Activated B cell treated with CpG ODN at 0.5 μM for 24 hours (primary cell): ENCODE results near the gene MYCBP. TPM values are rescaled to one million over a fixed set of nuclear protein-coding genes. Genes with fewer than 3 reads are reported as not detected.
A peak's percentile ranks its signal among the peaks of the same experiment; 100 is the strongest.

ENCODE experiments used
- ATAC-seq: fragments of 200-7000 bp; cut with Tn5 transposase; one replicate; pipeline ENCODE4 v1.10.0; 2021; ENCODE audit warnings: low read depth, mild to moderate bottlenecking, moderate library complexity
- CTCF ChIA-PET: fragments of 350-600 bp; sonication (Branson Sonifier 250); formaldehyde crosslinking; loops from one replicate; lab custom pipeline; 2021; ENCODE audit warnings: antibody characterized with exemption; lab: Charles Lee
- POLR2A ChIA-PET: fragments of 350-600 bp; sonication (Branson Sonifier 250); formaldehyde crosslinking; loops from one replicate; lab custom pipeline; 2021; ENCODE audit warnings: antibody characterized with exemption; lab: Charles Lee
- DNase-seq: peaks from one replicate; pipeline ENCODE4 v3.0.0; 2022
- H3K27ac Mint-ChIP-seq: one replicate; pipeline ENCODE4 v1.8.0; 2020; ENCODE audit warnings: mixed read lengths
- H3K27me3 Mint-ChIP-seq: one replicate; pipeline ENCODE4 v1.8.0; 2021; ENCODE audit warnings: mixed read lengths
- H3K36me3 Mint-ChIP-seq: one replicate; pipeline ENCODE4 v1.8.0; 2021; ENCODE audit warnings: low read depth, mixed read lengths
- H3K4me1 Mint-ChIP-seq: one replicate; pipeline ENCODE4 v1.8.0; 2021; ENCODE audit warnings: mixed read lengths
- H3K4me3 Mint-ChIP-seq: one replicate; pipeline ENCODE4 v1.8.0; 2020; ENCODE audit warnings: mild to moderate bottlenecking, mixed read lengths
- H3K9me3 Mint-ChIP-seq: one replicate; pipeline ENCODE4 v1.8.0; 2020; ENCODE audit warnings: mixed read lengths
- CTCF ChIP-seq: fragments of 200-600 bp; IDR thresholded peaks from one replicate; pipeline ENCODE4 v1.8.0; 2022; ENCODE audit warnings: antibody characterized with exemption, mild to moderate bottlenecking
- intact Hi-C: fragments of 100-400 bp; cut with micrococcal nuclease; formaldehyde crosslinking; loops from one replicate; pipeline ENCODE4 v1.15.1; 2024
- total RNA-seq: library from RNA; stranded (reverse); gene quantifications from 2 replicates; pipeline ENCODE4 v1.2.3, GENCODE V29; 2022

MYCBP gene
- total RNA-seq, 1 donor from 2014 or later: 18.6 TPM

GRCh38 chr1:38859561-38860453, 13.3 kb downstream of the MYCBP start, which contains the start of gene RRAGC:
TSS of gene RRAGC (minus strand) at chr1:38859772. CDS start at chr1:38859646, 126 bp downstream.
- ChIA-PET POLR2A (interaction anchor here (0.5 to 1.7 kb wide), 6 partner anchors 12 to 1052 kb away, joined by 3 to 11 read pairs (median 6); partner anchors contain the start of genes MYCBP and YRDC), CTCF (no interaction called here)
- H3K4me3 Mint-ChIP-seq: peak within 1 kb of the TSS; percentile 95
- TF ChIP-seq CTCF: no peak
- peaks cover 59% of the 10 kb centered on the region for H3K36me3 Mint-ChIP-seq
- H3K4me1 Mint-ChIP-seq: peaks cover 53% of the 10 kb centered on the region
- no peaks in the 10 kb centered on the region for H3K9me3 Mint-ChIP-seq
- H3K27ac Mint-ChIP-seq: peak within 1 kb of the TSS; percentile 93
- intact Hi-C loops: loop anchor here (1.0 to 10.0 kb wide), 9 partner anchors 13 to 1383 kb away; partner anchors contain the start of genes AKIRIN1, CDCA8, INPP5B and MYCBP
- H3K27me3 Mint-ChIP-seq: no peaks in the 10 kb centered on the region
- peak; percentile 96 for DNase-seq
- peak; percentile 91 for ATAC-seq

DNA sequence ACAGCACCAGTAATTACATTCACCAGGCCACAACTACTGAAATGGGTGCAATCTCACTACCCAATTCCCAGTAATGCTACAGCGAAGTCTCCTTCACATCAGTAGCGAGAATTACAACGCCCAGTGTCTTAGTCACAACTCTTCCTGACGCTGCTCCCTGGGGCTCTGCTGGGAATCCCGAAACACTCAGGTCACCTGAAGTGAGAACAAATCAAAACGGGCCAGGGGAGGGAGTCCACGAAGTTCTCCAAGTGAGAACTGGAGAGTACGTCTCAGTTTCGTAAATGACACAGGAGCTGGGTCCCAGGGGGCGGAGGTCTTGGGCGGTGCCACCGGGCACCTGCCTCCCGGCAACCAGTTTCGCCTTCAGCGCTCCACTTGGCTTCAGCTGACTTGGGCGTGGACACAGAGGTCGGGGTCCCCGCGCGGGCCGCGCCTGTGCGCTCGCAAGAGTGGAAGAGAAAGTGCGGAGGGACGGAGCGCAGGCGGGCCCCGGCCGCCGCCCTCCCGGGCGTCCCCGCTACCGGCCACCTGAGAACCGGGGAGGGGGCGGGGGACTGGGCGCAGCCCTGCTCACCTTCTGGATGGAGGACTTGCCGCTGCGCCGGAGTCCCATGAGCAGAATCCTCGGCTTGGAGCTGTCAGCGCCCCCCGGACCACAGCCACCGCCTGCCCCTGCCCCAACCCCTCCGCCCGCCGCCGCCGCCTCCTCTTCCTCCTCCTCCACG, 14.2 kb downstream of the MYCBP start:
- Mint-ChIP-seq H3K4me3 (peak overlapping the region; percentile 95), H3K36me3 (peaks cover 59% of the 10 kb centered on the region), H3K27ac (peak overlapping the region; percentile 93), H3K9me3 (no peaks in the 10 kb centered on the region), H3K27me3 (no peaks in the 10 kb centered on the region), H3K4me1 (peaks cover 53% of the 10 kb centered on the region)
- intact Hi-C loops: loop anchor here (1.0 to 10.0 kb wide), 9 partner anchors 14 to 1382 kb away; partner anchors contain the start of genes AKIRIN1, CDCA8, INPP5B and MYCBP
- POLR2A ChIA-PET: interaction anchor here (0.5 to 1.7 kb wide), 6 partner anchors 11 to 1051 kb away, joined by 3 to 11 read pairs (median 6); partner anchors contain the start of genes MYCBP and YRDC
- TF ChIP-seq CTCF: no peak
- peak; percentile 82 for DNase-seq
- peak; percentile 54 for ATAC-seq
- CTCF ChIA-PET: no interaction called here

GRCh38 chr1:38852780-38853179, 20.4 kb downstream of the MYCBP start:
- Mint-ChIP-seq H3K4me1 (peaks cover 36% of the 10 kb centered on the region), H3K27me3 (no peaks in the 10 kb centered on the region), H3K27ac (peak overlapping the region; percentile 11), H3K36me3 (peaks cover 70% of the 10 kb centered on the region), H3K4me3 (no peak overlapping the region), H3K9me3 (no peaks in the 10 kb centered on the region)
- ChIA-PET POLR2A (no interaction called here), CTCF (no interaction called here)
- intact Hi-C loops: loop anchor here (10.0 kb wide), 1 partner anchor 362 kb away; no protein-coding TSS in a partner anchor
- TF ChIP-seq CTCF: no peak
- ATAC-seq: no peak
- DNase-seq: no peak

DNA sequence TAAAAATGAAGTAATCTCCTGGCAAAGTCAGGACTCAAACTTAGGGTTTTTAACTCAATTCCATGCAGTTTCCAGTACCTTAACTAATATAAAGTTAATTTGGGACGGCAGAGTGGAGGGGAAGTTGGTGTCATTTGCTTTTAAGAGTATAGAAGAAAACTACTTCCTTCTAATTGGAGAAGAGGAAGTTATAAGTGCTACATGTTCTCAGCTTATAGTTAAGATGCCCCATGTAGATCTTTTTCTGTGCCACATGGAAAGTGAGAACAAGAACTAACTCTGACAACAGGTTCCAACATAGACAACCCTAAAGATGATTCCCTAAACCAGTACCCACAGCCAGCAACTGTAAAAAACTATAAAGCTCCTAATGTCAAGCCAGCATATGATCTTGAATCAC, 25.1 kb downstream of the MYCBP start:
- Mint-ChIP-seq H3K4me3 (no peak overlapping the region), H3K4me1 (peaks cover 27% of the 10 kb centered on the region), H3K27ac (peak overlapping the region; percentile 67), H3K36me3 (peaks cover 78% of the 10 kb centered on the region), H3K27me3 (no peaks in the 10 kb centered on the region), H3K9me3 (no peaks in the 10 kb centered on the region)
- no peak for TF ChIP-seq CTCF
- DNase-seq (no peak), ATAC-seq (peak; percentile 80)
- CTCF ChIA-PET: no interaction called here
- intact Hi-C loops: no loop called here
- POLR2A ChIA-PET: interaction anchor here (0.7 to 1.2 kb wide), 2 partner anchors 11 to 143 kb away, joined by 3 to 8 read pairs; partner anchors contain the start of gene RRAGC
